ENCODE measurements around the gene IQSEC3.
A peak's percentile ranks its signal among the peaks of the same experiment; 100 is the strongest.

The IQSEC3 gene

GRCh38 chr12:223841-224240, 157.3 kb downstream of the IQSEC3 start:
- no peak for DNase-seq

- peak; percentile 31 for DNase-seq
These were observed 157.8 kb downstream of the IQSEC3 start for GRCh38 chr12:224330-224729.

GRCh38 chr12:225012-225411, 158.4 kb downstream of the IQSEC3 start:
- peak; percentile 47 for DNase-seq

GRCh38 chr12:226401-226800, 159.8 kb downstream of the IQSEC3 start:
- peak; percentile 44 for DNase-seq

GRCh38 chr12:227286-227915, 160.8 kb downstream of the IQSEC3 start:
- peak; percentile 42 for DNase-seq

All from activated effector memory CD4-positive, alpha-beta T cell treated with anti-CD3 and anti-CD28 coated beads, Interleukin-2, amount 50 U/mL, for 16 hours (primary cell).